ENCODE results near the gene SOWAHD.

GRCh38 chrX:119757646-119757978 lies 776 bp upstream of the SOWAHD start:
- TF ChIP-seq CTCF (IDR thresholded peaks at IDR 0.05; ENCODE audit: low read depth, low read length, missing input control) (no peak), ATF3 (IDR thresholded peaks at IDR 0.05) (no peak), YY1 (IDR thresholded peaks at IDR 0.05) (no peak), HNF4G (IDR thresholded peaks at IDR 0.05) (no peak), ZBTB33 (IDR thresholded peaks at IDR 0.05) (no peak), TAF1 (conservative IDR thresholded peaks at IDR 0.05) (no peak)

Measured in liver (tissue), 3 donors.